Ishikawa (cell line): ENCODE data around the gene BDH1.
A peak's percentile ranks its signal among the peaks of the same experiment; 100 is the strongest.

Source experiments
- CEBPB ChIP-seq: IDR thresholded peaks from 2 replicates; pipeline ENCODE4 v1.6.1; 2012
- CREB1 ChIP-seq: IDR thresholded peaks from 2 replicates; pipeline ENCODE4 v1.6.1; 2012; ENCODE audit warnings: low read depth
- EGR1 ChIP-seq: IDR thresholded peaks from 2 replicates; pipeline ENCODE4 v1.6.1; 2012
- EP300 ChIP-seq: IDR thresholded peaks from 2 replicates; pipeline ENCODE4 v1.6.1; 2012; ENCODE audit warnings: borderline replicate concordance
- FOXM1 ChIP-seq: IDR thresholded peaks from 2 replicates; pipeline ENCODE4 v1.6.1; 2012; ENCODE audit warnings: low read depth, borderline replicate concordance
- NFIC ChIP-seq: IDR thresholded peaks from 2 replicates; pipeline ENCODE4 v1.6.1; 2012
- RAD21 ChIP-seq: IDR thresholded peaks from 2 replicates; pipeline ENCODE4 v1.6.1; 2012; ENCODE audit warnings: low read depth
- TAF1 ChIP-seq: IDR thresholded peaks from 2 replicates; pipeline ENCODE4 v1.6.1; 2012; ENCODE audit warnings: low read depth, mild to moderate bottlenecking
- TCF12 ChIP-seq: IDR thresholded peaks from 2 replicates; pipeline ENCODE4 v1.6.1; 2012; ENCODE audit warnings: low read depth
- TEAD4 ChIP-seq: IDR thresholded peaks from 2 replicates; pipeline ENCODE4 v1.6.1; 2012
- YY1 ChIP-seq: IDR thresholded peaks from 2 replicates; pipeline ENCODE4 v1.6.1; 2012; ENCODE audit warnings: low read depth
- ZBTB7A ChIP-seq: IDR thresholded peaks from 2 replicates; pipeline ENCODE4 v1.6.1; 2012; ENCODE audit warnings: low read depth
- TF ChIP-seq, protein P1 (sequence below): IDR thresholded peaks from 2 replicates; pipeline ENCODE4 v1.6.1; 2012
- TF ChIP-seq, protein P2 (sequence below): IDR thresholded peaks from 2 replicates; pipeline ENCODE4 v1.6.1; 2012; ENCODE audit warnings: low read depth, mild to moderate bottlenecking
- TF ChIP-seq, protein P3 (sequence below): IDR thresholded peaks from 2 replicates; pipeline ENCODE4 v1.6.1; 2012

Gene BDH1

DNA sequence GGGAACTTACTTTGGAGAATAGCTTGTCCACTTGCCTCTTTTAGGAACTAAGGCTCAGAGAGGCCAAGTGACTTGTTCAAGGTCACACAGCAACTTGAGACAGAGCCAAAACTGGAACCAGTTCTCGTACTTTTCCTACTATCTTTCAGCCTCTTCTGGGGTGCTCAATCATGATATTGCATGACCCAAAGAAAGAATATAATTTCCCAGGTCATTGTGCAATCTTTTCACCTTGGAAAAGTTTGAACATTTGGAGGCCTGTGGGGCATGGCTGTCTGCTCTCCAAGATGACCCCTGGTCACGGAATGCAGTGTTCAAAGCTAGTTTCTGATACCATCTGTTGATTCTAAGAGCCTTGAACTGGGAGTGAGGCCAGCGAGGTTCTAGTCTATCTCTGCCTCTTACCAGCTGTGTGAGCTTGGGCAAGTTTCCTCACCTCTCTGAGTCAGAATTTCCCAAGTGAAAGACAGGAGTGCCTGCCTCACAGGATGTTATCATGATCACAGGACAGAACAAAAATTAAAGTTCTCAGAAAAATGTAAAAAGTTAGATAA is 89.7 kb downstream of the BDH1 start:
- 0 out of 2 replicates have a peak, but pooled peaks have one; percentile 10 for TF ChIP-seq NFIC
- no peak for TF ChIP-seq EP300
- TF ChIP-seq ZBTB7A, result no peak
- no peak for TF ChIP-seq YY1
- no peak for TF ChIP-seq TEAD4

DNA sequence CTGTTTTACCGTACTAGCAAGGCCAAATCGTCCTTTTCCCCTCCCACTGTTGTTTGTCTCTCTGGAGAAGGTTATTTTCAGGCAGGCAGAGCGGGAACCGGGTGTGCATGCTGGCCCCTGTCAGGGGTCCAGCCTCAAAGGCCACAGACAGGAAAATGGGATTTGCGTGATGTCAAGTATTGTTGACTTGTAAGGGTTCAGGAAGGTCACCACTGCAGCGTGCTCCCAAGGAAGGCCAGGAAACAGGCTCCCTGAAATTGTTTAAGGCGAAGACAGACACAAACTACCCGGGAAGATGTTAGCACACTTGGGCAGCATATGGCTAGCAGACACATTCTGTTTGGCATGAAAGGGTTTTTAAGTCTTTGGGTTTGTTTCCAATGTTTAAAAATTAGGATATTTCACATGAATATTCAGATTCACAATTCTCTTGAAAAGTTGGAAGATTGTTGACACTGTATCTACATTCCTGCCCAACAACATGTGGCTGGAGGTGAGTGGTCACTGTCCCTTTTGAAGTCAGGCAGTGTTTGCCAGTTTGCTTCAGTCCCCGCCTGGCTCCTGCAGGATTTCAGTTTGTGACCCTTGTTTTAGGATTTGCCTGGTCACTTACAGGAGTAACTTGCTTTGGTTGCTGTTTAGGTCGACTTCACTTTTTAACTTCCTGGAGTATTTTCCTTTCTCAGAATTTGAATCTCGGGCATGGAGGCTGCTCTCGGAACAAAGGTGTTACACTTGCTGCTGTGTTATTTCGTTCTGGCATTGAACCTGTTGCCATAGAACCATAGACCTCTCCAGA is 90.4 kb downstream of the BDH1 start:
- TF ChIP-seq TEAD4, result no peak
- TF ChIP-seq, protein P1, sequence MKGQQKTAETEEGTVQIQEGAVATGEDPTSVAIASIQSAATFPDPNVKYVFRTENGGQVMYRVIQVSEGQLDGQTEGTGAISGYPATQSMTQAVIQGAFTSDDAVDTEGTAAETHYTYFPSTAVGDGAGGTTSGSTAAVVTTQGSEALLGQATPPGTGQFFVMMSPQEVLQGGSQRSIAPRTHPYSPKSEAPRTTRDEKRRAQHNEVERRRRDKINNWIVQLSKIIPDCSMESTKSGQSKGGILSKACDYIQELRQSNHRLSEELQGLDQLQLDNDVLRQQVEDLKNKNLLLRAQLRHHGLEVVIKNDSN, result no peak
- no peak for TF ChIP-seq EGR1
- TF ChIP-seq, protein P2, sequence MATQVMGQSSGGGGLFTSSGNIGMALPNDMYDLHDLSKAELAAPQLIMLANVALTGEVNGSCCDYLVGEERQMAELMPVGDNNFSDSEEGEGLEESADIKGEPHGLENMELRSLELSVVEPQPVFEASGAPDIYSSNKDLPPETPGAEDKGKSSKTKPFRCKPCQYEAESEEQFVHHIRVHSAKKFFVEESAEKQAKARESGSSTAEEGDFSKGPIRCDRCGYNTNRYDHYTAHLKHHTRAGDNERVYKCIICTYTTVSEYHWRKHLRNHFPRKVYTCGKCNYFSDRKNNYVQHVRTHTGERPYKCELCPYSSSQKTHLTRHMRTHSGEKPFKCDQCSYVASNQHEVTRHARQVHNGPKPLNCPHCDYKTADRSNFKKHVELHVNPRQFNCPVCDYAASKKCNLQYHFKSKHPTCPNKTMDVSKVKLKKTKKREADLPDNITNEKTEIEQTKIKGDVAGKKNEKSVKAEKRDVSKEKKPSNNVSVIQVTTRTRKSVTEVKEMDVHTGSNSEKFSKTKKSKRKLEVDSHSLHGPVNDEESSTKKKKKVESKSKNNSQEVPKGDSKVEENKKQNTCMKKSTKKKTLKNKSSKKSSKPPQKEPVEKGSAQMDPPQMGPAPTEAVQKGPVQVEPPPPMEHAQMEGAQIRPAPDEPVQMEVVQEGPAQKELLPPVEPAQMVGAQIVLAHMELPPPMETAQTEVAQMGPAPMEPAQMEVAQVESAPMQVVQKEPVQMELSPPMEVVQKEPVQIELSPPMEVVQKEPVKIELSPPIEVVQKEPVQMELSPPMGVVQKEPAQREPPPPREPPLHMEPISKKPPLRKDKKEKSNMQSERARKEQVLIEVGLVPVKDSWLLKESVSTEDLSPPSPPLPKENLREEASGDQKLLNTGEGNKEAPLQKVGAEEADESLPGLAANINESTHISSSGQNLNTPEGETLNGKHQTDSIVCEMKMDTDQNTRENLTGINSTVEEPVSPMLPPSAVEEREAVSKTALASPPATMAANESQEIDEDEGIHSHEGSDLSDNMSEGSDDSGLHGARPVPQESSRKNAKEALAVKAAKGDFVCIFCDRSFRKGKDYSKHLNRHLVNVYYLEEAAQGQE, result no peak
- no peak for TF ChIP-seq RAD21
- TF ChIP-seq NFIC, result no peak
- TF ChIP-seq FOXM1, result no peak
- no peak for TF ChIP-seq ZBTB7A
- no peak for TF ChIP-seq TCF12
- TF ChIP-seq TAF1, result no peak
- no peak for TF ChIP-seq CEBPB
- no peak for TF ChIP-seq CREB1
- TF ChIP-seq EP300, result no peak
- TF ChIP-seq, protein P3, sequence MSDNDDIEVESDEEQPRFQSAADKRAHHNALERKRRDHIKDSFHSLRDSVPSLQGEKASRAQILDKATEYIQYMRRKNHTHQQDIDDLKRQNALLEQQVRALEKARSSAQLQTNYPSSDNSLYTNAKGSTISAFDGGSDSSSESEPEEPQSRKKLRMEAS, result no peak
- TF ChIP-seq YY1, result no peak

DNA sequence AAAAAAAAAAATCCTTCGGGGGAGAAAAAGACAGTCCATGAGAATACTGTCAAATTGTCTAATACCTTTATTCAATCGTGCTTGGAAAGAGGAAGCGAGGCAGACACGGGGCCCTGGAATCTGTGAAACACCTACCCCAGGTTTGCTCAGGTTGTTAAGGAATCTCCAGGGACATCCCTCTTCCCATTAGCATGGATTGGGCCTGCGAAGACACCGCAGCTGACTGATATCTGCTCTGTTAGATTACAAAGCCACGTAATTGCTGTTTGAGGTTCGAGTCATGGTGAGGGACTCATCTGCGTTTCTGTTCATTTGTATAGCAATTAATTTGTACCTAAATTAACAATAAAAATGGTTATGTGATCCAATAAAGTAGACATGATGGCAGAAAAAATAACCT is 91.0 kb downstream of the BDH1 start:
- no peak for TF ChIP-seq CREB1

DNA sequence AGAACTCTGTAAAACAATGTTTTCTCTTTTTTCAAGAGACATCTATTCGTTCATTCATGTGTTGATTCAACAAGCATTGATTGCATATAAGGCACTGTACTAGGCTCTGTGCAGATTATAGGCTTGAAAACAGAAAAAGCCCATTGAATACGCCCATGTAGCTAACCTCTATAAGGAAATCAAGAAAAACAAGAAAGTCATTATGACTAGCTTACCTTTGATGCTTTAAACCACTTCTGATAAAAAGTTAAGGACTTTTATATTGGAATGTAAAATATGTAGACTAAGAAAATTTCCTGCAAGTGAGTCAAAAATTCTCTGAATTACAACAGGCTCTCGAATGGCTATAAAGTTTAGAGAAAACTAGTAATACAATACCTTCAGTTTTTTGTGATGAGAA is 92.5 kb downstream of the BDH1 start:
- TF ChIP-seq TAF1, result no peak
- no peak for TF ChIP-seq FOXM1
- TF ChIP-seq ZBTB7A, result no peak
- TF ChIP-seq YY1, result no peak
- no peak for TF ChIP-seq NFIC
- TF ChIP-seq, protein P2, result no peak
- TF ChIP-seq CREB1, result no peak
- no peak for TF ChIP-seq CEBPB
- no peak for TF ChIP-seq TEAD4
- no peak for TF ChIP-seq RAD21
- no peak for TF ChIP-seq TCF12
- TF ChIP-seq, protein P1, result no peak
- no peak for TF ChIP-seq EGR1
- TF ChIP-seq EP300, result no peak

DNA sequence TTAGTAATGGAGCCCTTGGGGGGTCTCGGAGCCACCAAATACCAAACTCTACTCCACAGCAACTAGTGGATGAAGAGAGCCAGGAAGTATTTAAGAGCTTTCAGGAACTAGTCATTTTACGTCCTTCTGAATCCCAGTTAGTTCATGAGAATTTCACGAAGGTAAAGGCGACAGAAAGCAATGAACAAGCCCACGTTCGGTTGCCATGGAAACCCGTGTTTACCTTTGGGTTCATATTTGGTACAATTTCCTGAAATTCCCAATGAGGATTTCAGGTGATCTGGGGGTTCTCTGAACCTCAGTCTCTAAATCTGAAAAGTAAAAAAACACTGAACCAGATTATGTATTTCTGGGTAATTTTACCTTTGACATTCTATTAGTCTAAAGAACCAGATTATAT is 93.0 kb downstream of the BDH1 start:
- TF ChIP-seq, protein P1, result no peak
- no peak for TF ChIP-seq EP300
- TF ChIP-seq EGR1, result no peak
- TF ChIP-seq TCF12, result no peak
- no peak for TF ChIP-seq NFIC
- no peak for TF ChIP-seq TEAD4
- TF ChIP-seq YY1, result no peak
- TF ChIP-seq RAD21, result no peak
- TF ChIP-seq, protein P3, result no peak
- TF ChIP-seq ZBTB7A, result no peak

DNA sequence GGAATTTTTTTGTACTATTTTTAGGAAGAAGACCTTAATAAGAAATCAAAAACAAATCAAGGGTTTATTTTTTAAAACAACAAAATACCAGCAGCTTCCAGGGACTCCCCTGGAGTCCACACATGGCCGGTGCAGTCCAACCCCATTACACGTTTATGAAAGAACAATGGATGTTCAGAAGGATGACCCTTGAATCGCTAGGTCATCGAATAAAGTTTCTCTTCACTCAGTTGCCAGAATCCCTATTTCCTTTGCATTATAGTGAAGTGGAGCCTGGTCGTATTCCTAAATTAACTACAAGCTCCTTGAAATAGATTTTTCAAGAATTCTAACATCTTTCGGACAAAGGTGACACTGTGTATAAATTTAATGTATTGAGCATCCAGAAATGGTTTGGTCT is 95.1 kb downstream of the BDH1 start:
- TF ChIP-seq, protein P3, result no peak
- no peak for TF ChIP-seq TAF1
- no peak for TF ChIP-seq TEAD4
- no peak for TF ChIP-seq TCF12
- TF ChIP-seq CEBPB, result no peak
- TF ChIP-seq RAD21, result no peak
- TF ChIP-seq, protein P1, result no peak
- no peak for TF ChIP-seq ZBTB7A
- no peak for TF ChIP-seq YY1
- no peak for TF ChIP-seq EP300
- TF ChIP-seq NFIC, result no peak
- TF ChIP-seq FOXM1, result no peak
- no peak for TF ChIP-seq EGR1
- TF ChIP-seq, protein P2, result no peak
- no peak for TF ChIP-seq CREB1
